ENCODE data around the gene ELP4. TPM values are rescaled to one million over a fixed set of nuclear protein-coding genes. Genes with fewer than 3 reads are reported as not detected.

ELP4 gene
- total RNA-seq, 1 donor from 2014 or later = 37.1 TPM

GRCh38 chr11:31798057-31798553 lies 288.5 kb downstream of the ELP4 start:
- no peaks in the 10 kb centered on the region for H3K36me3 ChIP-seq
- H3K4me1 ChIP-seq = peaks cover 2 to 6% of the 10 kb centered on the region in 2 donors
- H3K9me3 ChIP-seq = no peaks in the 10 kb centered on the region
- DNase-seq (ENCODE audit: low spot score in 2 of 2) = no peak
- intact Hi-C loops (cut with DNase I) = no loop called here
- peak overlapping the region in 1 of 2 donors; percentile 36 for H3K4me3 ChIP-seq
- no peak for TF ChIP-seq CTCF (IDR thresholded peaks at IDR 0.05)
- H3K27ac ChIP-seq = no peak overlapping the region
- peaks cover 34% of the 10 kb centered on the region for H3K27me3 ChIP-seq

GRCh38 chr11:31798554-31799434 lies 289.2 kb downstream of the ELP4 start:
- intact Hi-C loops (cut with DNase I) = no loop called here
- TF ChIP-seq CTCF (IDR thresholded peaks at IDR 0.05) = peak in 1 of 3 experiments; percentile 8
- peaks cover 40% of the 10 kb centered on the region for H3K27me3 ChIP-seq
- peak overlapping the region; percentile 8 to 36 for H3K4me3 ChIP-seq
- no peaks in the 10 kb centered on the region for H3K9me3 ChIP-seq
- no peak for DNase-seq (ENCODE audit: low spot score in 2 of 2)
- H3K36me3 ChIP-seq = no peaks in the 10 kb centered on the region
- H3K27ac ChIP-seq = no peak overlapping the region
- peaks cover 2 to 6% of the 10 kb centered on the region in 2 donors for H3K4me1 ChIP-seq

- H3K4me1 ChIP-seq = peaks cover 2 to 6% of the 10 kb centered on the region in 2 donors
- no peak for DNase-seq (ENCODE audit: low spot score in 2 of 2)
- no peak overlapping the region for H3K27ac ChIP-seq
- peaks cover 48% of the 10 kb centered on the region for H3K27me3 ChIP-seq
- H3K36me3 ChIP-seq = no peaks in the 10 kb centered on the region
- no peaks in the 10 kb centered on the region for H3K9me3 ChIP-seq
- peak overlapping the region; percentile 8 to 36 for H3K4me3 ChIP-seq
- TF ChIP-seq CTCF (IDR thresholded peaks at IDR 0.05) = no peak
- intact Hi-C loops (cut with DNase I) = no loop called here
Observed at GRCh38 chr11:31799435-31800397, 290.1 kb downstream of the ELP4 start.

GRCh38 chr11:31800398-31801265 lies 291.1 kb downstream of the ELP4 start:
- H3K4me3 ChIP-seq = no peak overlapping the region
- no peaks in the 10 kb centered on the region for H3K36me3 ChIP-seq
- H3K9me3 ChIP-seq = no peaks in the 10 kb centered on the region
- peaks cover 57% of the 10 kb centered on the region for H3K27me3 ChIP-seq
- intact Hi-C loops (cut with DNase I) = no loop called here
- H3K27ac ChIP-seq = no peak overlapping the region
- DNase-seq (ENCODE audit: low spot score in 2 of 2) = no peak
- TF ChIP-seq CTCF (IDR thresholded peaks at IDR 0.05) = no peak
- H3K4me1 ChIP-seq = peaks cover 2 to 6% of the 10 kb centered on the region in 2 donors

GRCh38 chr11:31801298-31801702 lies 291.7 kb downstream of the ELP4 start:
- Histone ChIP-seq H3K4me3 (no peak overlapping the region), H3K9me3 (no peaks in the 10 kb centered on the region), H3K4me1 (peaks cover 2 to 6% of the 10 kb centered on the region in 2 donors), H3K36me3 (no peaks in the 10 kb centered on the region), H3K27me3 (peaks cover 64% of the 10 kb centered on the region), H3K27ac (no peak overlapping the region)
- DNase-seq (ENCODE audit: low spot score in 2 of 2) = no peak
- intact Hi-C loops (cut with DNase I) = no loop called here
- TF ChIP-seq CTCF (IDR thresholded peaks at IDR 0.05) = no peak
